22Rv1 (cell line): ENCODE results near the gene NPTX1.

Experiments used
- H3K27ac ChIP-seq: fragments of 450-650 bp; 2 replicates; pipeline ENCODE4 v1.5.1; 2017
- ZFX ChIP-seq: fragments of 450-650 bp; IDR thresholded peaks from 2 replicates; pipeline ENCODE4 v1.6.1; 2017; ENCODE audit warnings: antibody characterized with exemption, borderline replicate concordance
- TF ChIP-seq, protein P1 (sequence below): fragments of 450-650 bp; IDR thresholded peaks from 2 replicates; pipeline ENCODE4 v1.5.1; 2017; ENCODE audit warnings: mild to moderate bottlenecking

NPTX1 gene, protein sequence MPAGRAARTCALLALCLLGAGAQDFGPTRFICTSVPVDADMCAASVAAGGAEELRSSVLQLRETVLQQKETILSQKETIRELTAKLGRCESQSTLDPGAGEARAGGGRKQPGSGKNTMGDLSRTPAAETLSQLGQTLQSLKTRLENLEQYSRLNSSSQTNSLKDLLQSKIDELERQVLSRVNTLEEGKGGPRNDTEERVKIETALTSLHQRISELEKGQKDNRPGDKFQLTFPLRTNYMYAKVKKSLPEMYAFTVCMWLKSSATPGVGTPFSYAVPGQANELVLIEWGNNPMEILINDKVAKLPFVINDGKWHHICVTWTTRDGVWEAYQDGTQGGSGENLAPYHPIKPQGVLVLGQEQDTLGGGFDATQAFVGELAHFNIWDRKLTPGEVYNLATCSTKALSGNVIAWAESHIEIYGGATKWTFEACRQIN

DNA sequence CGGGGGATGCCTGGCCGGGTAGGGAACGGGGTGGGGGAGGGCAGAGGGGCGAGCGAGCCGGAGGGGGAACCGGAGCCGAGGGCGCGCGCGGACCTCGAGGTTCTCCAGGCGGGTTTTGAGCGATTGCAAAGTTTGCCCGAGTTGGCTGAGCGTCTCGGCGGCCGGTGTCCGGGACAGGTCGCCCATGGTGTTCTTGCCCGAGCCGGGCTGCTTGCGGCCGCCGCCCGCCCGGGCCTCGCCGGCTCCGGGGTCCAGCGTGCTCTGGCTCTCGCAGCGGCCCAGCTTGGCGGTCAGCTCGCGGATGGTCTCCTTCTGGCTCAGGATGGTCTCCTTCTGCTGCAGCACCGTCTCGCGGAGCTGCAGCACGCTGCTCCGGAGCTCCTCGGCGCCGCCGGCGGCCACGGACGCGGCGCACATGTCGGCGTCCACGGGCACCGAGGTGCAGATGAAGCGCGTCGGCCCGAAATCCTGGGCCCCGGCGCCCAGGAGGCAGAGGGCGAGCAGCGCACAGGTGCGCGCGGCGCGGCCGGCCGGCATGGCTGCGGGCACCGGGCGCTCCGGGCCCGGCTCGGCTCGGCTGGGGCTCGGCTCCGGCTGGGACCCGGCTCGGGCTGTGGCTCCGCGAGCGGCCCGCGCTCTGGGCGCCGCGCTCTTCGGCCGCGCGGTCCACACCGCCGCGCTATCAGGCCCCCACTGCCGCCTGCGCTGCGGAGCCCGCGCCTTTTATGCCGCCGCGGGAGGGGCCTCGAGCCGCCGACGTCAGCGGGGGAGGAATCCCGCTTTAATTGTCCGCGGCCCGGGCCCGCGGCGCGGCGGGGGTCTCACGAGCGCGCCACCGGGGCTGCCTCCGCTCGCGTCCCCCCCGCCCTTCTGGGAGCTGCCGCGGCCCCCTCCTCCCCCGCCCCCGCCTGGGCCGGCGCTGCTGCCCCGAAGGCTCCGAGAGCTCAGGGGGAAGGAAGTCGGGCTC is at the start of gene NPTX1:
Gene NPTX1, minus strand, starts transcription at position 698 of the 967 bp plus-strand sequence. Its CDS starts 161 bp downstream, at position 537.
- no peak within 1 kb of the TSS for H3K27ac ChIP-seq
- TF ChIP-seq ZFX: no peak
- TF ChIP-seq, protein P1, sequence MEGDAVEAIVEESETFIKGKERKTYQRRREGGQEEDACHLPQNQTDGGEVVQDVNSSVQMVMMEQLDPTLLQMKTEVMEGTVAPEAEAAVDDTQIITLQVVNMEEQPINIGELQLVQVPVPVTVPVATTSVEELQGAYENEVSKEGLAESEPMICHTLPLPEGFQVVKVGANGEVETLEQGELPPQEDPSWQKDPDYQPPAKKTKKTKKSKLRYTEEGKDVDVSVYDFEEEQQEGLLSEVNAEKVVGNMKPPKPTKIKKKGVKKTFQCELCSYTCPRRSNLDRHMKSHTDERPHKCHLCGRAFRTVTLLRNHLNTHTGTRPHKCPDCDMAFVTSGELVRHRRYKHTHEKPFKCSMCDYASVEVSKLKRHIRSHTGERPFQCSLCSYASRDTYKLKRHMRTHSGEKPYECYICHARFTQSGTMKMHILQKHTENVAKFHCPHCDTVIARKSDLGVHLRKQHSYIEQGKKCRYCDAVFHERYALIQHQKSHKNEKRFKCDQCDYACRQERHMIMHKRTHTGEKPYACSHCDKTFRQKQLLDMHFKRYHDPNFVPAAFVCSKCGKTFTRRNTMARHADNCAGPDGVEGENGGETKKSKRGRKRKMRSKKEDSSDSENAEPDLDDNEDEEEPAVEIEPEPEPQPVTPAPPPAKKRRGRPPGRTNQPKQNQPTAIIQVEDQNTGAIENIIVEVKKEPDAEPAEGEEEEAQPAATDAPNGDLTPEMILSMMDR: no peak

- no peak for TF ChIP-seq ZFX
- TF ChIP-seq, protein P1: no peak
- no peak overlapping the region for H3K27ac ChIP-seq
Observed at GRCh38 chr17:80523956-80524712, 47.7 kb upstream of the NPTX1 start.

GRCh38 chr17:80523054-80523744 is 46.8 kb upstream of the NPTX1 start:
- no peak overlapping the region for H3K27ac ChIP-seq
- no peak for TF ChIP-seq ZFX
- TF ChIP-seq, protein P1: no peak

GRCh38 chr17:80520810-80521455 is 44.5 kb upstream of the NPTX1 start:
- no peak overlapping the region for H3K27ac ChIP-seq
- TF ChIP-seq ZFX: no peak
- TF ChIP-seq, protein P1: no peak

DNA sequence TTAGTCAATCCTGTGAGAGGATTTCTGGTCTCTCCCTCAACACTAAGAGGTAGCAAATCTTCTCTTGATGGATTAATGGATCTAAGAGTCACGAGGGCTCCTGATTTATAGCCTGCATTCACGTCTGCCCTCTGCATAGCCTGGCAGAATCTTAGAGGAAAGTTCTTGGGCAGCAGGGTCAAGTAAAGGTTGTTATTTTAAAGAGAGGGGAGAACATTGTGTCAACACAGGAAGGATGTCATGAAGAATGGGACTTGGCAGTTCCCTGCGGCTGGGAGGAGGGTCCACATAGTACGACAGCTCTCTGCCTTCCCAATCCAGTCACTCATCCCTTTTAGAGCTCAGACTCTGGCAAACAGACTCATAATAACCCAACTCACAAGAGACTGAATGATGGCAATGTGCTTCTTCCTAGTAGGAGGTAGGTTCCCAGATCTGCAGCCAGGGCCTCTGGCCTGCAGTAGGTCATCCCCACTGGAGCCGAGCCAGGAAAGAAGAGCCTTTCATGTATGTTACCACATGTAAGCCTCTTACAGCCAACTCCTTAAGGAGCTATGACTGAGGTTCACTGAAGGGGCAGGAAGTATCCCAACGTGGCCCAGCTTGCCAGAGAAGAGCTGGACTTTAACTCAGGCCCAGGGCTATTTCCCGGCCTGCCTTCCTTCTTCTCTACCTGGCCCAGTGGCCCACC is 42.8 kb upstream of the NPTX1 start:
- H3K27ac ChIP-seq: no peak overlapping the region
- TF ChIP-seq, protein P1: no peak
- no peak for TF ChIP-seq ZFX

DNA sequence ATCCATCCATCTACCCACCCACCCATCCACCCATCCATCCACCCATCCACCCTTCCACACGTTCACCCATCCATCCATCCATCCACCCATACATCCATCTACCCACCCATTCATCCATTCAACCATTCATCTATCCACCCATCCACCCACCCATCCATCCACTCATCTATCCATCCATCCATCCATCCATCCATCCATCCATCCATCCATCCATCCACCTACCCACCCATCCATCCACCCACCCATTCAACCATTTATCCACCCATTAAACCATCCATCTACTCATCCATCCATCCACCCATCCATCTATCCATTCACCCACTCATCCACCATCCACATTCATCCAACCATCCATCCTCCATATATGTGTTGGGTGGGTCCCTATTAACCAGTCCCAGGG is 42.0 kb upstream of the NPTX1 start:
- TF ChIP-seq, protein P1: no peak
- no peak for TF ChIP-seq ZFX
- H3K27ac ChIP-seq: no peak overlapping the region
